GM18498 (cell line): Measurements from ENCODE around the gene HHIPL1.
"Not testable (repeated sequence)": the region's sequence is repeated elsewhere in the genome, so short reads cannot be mapped to it uniquely, and the experiment has no call there.

Experiments used
- ATAC-seq: cut with Tn5 transposase; IDR thresholded peaks from one replicate; pipeline ENCODE4 v1.9.1; 2021; ENCODE audit warnings: mild to moderate bottlenecking, moderate library complexity; ENCODE audit not compliant: unreplicated experiment

The HHIPL1 gene

DNA sequence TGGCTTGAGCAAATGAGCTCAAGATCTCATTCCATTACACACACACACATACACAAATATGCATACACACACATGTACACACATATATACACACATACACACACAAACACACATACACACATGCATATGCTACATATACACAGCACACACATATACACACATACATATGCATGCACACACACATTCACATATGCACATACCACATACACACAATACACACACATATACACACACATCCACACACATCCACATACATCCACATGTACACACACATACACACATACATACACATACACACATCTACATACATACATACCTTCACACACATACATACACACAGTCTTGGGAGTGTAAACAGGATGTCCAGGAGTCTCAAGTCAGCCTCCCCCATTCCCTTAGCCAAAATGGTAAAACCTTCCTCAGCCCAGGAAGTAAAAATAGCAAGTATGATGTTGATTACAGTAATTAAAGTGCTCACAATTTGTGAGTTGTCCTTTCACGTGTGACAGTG is 12.8 kb downstream of the HHIPL1 start:
- ATAC-seq = no peak

- ATAC-seq = no peak
Measured at GRCh38 chr14:99658218-99658845, 13.4 kb downstream of the HHIPL1 start.

DNA sequence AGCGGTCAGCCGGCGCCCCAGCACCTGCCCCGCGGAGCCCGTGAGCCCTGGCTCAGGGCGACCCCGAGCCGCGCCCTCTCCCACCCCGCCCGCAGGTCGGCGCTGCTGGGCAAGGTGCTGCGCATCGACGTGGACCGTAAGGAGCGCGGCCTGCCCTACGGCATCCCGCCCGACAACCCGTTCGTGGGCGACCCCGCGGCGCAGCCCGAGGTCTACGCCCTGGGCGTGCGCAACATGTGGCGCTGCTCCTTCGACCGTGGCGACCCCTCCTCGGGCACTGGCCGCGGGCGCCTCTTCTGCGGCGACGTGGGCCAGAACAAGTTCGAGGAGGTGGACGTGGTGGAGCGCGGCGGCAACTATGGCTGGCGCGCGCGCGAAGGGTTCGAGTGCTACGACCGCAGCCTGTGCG is 14.4 kb downstream of the HHIPL1 start:
- no peak for ATAC-seq

- no peak for ATAC-seq
Measured at GRCh38 chr14:99660006-99660566, 15.2 kb downstream of the HHIPL1 start.

DNA sequence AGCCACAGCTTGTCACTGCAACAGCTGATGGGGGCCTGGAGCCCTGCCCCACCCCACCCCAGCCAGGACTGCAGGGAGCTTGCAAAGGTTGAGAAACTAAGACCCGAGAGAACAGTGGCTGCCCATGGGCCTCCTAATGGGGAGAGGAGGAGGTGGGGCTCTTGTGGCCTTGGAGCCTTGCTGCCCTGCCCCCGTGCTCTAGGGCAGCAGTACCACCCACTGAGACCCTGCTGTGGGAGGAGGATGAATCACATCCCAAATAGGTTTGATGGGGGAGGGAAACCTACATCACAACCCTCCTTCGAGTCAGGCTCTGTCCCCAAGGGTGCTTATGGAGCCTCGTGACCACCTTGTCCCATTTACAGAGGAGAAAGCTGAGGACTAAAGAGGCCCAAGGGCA is 15.9 kb downstream of the HHIPL1 start:
- no peak for ATAC-seq

GRCh38 chr14:99661206-99661605 is 16.3 kb downstream of the HHIPL1 start:
- ATAC-seq = not testable (repeated sequence)

- ATAC-seq = no peak
Measured at GRCh38 chr14:99662846-99663245, 17.9 kb downstream of the HHIPL1 start.

DNA sequence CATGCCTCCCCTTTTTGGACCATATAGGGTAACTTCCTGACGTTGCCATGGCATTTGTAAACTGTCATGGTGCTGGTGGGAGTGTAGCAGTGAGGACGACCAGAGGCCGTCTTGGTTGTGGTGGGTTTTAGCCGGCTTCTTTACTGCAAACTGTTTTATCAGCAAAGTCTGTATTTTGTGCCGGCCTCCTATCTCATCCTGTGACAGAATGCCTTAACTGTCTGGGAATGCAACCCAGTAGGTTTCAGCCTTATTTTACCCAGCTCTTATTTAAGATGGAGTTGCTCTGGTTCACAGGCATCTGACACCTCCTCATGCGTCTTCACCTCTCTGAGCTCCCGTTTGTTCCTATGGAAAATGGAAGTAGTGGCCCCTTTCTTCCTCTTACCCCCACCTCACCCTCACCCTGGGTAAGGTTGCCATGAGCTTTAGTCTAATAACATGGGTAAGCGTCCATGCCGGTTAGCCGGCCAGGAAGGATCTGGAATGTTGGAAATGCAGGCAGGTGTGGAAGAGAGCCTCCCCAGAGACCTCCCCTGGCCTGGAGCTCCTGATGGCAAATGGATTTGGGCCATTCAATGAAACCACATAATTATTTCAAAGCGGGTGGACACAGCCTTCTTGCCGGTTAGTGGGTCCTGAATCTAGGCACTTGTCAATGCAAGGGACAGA is 18.6 kb downstream of the HHIPL1 start:
- ATAC-seq = no peak

DNA sequence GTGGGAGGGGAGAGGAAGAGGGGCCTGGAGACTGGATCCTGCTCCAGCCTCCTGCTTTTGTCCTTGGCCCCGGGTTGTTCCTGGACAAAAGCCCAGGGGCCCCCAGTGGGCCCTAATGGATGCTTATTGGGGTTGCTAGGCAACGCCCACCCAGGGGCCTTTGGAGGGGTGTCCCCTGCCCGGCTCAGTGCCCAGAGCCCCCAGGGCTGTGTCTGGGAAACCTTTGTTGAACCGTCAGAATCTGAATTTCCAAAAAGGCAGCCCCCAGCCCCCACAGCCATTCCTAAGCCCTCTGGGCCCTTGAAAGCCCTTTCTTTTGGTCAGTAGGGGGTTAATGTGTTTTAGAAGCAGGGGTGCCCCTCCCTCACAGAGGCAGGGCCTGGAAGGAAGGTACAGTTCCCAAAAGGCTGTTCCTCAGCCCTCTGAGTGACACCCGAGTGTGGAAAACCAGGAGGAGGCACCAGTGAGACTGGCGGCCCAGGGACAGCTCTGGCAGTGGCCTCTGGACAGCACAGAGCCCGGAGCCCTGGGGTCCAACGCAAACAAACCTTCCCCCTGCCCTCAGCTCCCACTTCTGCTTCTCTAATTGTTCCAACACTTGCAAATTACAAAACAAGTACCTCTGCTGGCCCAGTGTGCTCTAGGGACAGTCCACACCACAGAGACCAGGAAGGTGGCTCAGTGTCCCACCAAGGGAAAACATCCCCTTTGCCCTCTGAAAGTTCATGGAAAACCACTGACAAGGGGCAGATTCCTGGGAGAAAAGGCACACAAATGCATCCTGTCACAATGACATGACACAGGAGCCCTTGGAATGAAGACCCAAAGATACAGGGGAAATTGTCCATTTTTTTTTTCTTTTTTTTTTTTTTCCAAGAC is 19.4 kb downstream of the HHIPL1 start:
- ATAC-seq = no peak

DNA sequence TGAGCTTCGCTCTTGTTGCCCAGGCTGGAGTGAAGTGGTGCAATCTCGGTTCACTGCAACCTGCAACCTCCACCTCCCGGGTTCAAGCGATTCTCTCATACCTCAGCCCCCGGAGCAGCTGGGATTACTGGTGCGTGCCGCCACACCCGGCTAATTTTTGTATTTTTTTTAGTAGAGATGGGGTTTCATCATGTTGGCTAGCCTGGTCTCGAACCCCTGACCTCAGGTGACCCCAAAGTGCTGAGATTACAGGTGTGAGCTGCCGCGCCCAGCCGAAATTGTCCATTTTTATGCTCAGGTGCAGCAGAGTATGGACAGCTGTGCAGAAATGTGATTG is 20.0 kb downstream of the HHIPL1 start:
- no peak for ATAC-seq

DNA sequence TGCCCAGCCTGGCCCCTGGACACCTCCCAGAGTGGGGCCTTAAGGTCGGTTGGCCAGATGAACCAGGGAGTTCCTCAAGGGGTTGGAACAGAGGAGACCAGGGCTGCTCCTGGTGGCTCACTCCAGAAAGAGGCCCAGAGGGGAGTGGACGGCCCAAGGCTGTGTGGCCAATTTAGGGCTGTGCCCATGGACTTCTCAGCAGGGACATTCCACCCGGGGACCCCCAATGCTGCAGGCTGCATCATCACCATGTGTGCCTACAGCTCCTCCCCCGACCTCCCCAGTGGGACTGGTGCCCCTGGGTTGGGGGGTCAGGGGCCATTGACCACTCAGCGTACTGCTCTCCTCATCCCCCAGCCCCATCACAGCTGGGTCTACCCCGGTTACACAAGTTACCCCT is 21.6 kb downstream of the HHIPL1 start:
- no peak for ATAC-seq

- no peak for ATAC-seq
Measured at GRCh38 chr14:99667045-99667444, 22.1 kb downstream of the HHIPL1 start.

- no peak for ATAC-seq
Measured at GRCh38 chr14:99667821-99668220, 22.9 kb downstream of the HHIPL1 start.

GRCh38 chr14:99668307-99669295 is 23.7 kb downstream of the HHIPL1 start:
- ATAC-seq = no peak

DNA sequence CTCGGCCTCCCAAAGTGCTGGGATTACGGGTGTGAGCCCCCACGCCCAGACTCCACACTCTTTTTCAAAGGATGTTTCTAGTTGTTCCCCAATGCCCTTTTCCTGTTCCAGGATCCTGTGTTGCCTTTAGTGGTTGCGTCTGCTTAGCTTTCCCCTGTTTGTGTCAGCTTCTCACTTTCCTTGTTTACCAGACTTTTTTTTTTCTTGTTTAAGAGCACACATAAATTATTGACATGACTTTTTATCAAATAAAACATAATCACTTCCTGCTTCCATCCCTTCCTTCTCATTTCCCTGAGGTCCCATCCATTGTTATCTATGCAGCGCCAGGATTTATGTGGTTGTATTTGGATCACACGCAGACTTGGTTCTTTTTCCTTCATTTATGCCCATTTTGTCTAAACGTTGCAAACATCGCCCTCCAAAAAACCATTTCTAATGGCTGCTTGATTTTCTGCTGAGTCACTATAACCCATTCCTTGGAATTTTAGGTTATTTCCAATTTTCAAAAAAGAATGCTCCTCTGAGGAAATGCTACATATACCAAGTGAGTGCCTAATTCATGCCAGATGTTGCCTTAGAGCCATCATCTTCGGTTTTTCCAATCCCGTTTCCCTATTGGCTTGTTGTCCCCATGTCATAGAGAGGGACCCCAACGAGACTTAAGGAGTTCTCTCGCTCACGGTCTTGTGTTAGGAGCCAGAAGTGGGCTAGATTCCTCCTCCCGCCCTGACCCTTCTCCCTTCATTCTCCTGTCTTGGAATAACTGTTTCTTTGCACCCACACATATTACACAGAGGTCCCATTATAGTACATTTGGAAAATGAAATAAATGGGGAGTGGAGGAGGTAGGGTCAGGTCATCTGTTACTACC is 25.7 kb downstream of the HHIPL1 start:
- no peak for ATAC-seq

- ATAC-seq = no peak
Measured at GRCh38 chr14:99671235-99672224, 26.6 kb downstream of the HHIPL1 start.

GRCh38 chr14:99672506-99673304 is 27.8 kb downstream of the HHIPL1 start:
- ATAC-seq = no peak
